Motor neuron (in vitro differentiated cells): ENCODE data around the gene DNAH10. TPM values are rescaled to one million over a fixed set of nuclear protein-coding genes. Genes with fewer than 3 reads are reported as not detected.
A peak's percentile ranks its signal among the peaks of the same experiment; 100 is the strongest.

Source experiments
- ATAC-seq, 8 experiments: fragments of 200-7000 bp; cut with Tn5 transposase; replicated peaks in 6 of 8; 2 replicates each; pipeline ENCODE4 v1.8.0; 2021; ENCODE audit warnings: mild to moderate bottlenecking in 8 of 8, moderate library complexity in 8 of 8
- H3K27ac ChIP-seq, 2 donors: fragments of 250-450 bp; sonication (Bioruptor Pico); 2 replicates each; pipeline ENCODE4 v1.9.0; 2021; ENCODE audit warnings: antibody characterized with exemption in 2 of 2, mild to moderate bottlenecking in 2 of 2, moderate library complexity in 1 of 2
- H3K4me1 ChIP-seq, 2 donors: fragments of 250-450 bp; sonication (Bioruptor Pico); replicated peaks in 1 of 2; 2 replicates each; pipeline ENCODE4 v1.6.1; 2021; ENCODE audit warnings: antibody characterized with exemption in 2 of 2, mild to moderate bottlenecking in 2 of 2, moderate library complexity in 1 of 2
- H3K4me3 ChIP-seq, 5 donors: fragments of 250-450 bp; sonication (Bioruptor Pico); 2 replicates each; pipeline ENCODE4 v1.9.0; 2021; ENCODE audit warnings: antibody characterized with exemption in 5 of 5, mild to moderate bottlenecking in 5 of 5, moderate library complexity in 4 of 5
- WGBS, 10 experiments: fragments of 450-650 bp; shearing (Covaris generic); methylation state at CpG; one replicate each; pipeline ENCODE4 v1.0.0; 2022; 5-methylcytosine and 5-hydroxymethylcytosine counted together
- in situ Hi-C, 9 experiments: fragments of 400-800 bp; cut with MboI; loops; one replicate each; pipeline ENCODE4 v1.15.0; 2021; ENCODE audit warnings: low sequenced_read_pairs in 9 of 9, low pct_unique_long_range_greater_than_20kb in 2 of 9; ENCODE audit not compliant: unreplicated experiment in 9 of 9
- total RNA-seq, 8 experiments: library from RNA; unstranded; fragments of 300-600 nt; gene quantifications; 2 replicates each; pipeline versions ENCODE4 v1.2.3 to v1.2.4, GENCODE V29; 2022

Gene DNAH10
- total RNA-seq, 8 experiments from 2014 or later = 0.67 to 153 (median 2.2) TPM

DNA sequence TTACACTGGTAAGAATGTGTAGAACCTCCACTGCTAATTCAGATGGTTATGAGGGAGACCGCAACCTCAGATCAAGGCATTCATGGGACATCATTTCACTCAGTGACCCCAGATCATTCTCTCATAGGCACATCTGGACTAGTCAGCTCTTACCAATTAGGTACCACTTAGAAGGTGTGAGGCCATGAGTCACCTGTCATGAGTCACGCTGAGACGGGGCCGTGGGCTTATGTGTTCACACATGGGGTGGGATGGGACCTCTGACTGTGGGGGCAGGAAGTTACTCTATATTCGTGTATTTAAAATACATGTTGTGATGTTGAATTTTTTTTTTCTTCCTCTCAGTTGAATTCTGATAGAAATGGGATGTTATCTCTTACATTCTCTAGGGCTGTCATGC, 154.6 kb downstream of the DNAH10 start:
- in situ Hi-C loops = no loop called here
- peak in 5 of 8 experiments; percentile 28 to 87 (median 75) for ATAC-seq

DNA sequence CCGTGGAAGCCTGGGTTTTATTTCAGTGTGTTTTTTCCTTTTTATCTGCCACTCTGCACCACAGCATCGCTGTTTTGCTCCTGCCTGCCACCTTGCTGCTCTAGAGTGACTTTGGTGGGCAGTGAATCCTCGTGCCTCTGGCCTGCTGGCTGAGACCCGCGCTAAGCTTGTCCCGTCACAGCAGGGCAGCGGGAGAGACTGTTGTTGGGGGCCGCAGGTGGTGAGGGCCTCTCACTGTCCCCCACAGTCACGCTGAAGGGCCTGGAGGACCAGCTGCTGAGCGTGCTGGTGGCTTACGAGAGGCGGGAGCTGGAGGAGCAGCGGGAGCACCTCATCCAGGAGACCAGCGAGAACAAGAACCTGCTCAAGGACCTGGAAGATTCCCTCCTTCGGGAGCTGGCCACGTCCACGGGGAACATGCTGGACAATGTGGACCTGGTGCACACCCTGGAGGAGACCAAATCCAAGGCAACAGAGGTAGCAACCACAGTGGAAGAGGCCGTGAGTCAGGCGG, 155.3 kb downstream of the DNAH10 start:
- WGBS, 10 experiments = 82 to 93% (median 89%) methylated on average over 2 to 9 of the region's 19 CpGs; no CpG with 5 or more reads in 4 of the 10 experiments
- in situ Hi-C loops = no loop called here

More for the DNA sequence above, 154.6 kb downstream of the DNAH10 start:
- H3K4me3 ChIP-seq = no peak overlapping the region
- 26 to 86% (median 60%) methylated on average over 1 to 3 of the region's 5 CpGs; no CpG with 5 or more reads in 5 of the 10 experiments for WGBS, 10 experiments
- H3K4me1 ChIP-seq = peaks cover 0 to 7% of the 10 kb centered on the region in 2 donors
- no peak overlapping the region for H3K27ac ChIP-seq

DNA sequence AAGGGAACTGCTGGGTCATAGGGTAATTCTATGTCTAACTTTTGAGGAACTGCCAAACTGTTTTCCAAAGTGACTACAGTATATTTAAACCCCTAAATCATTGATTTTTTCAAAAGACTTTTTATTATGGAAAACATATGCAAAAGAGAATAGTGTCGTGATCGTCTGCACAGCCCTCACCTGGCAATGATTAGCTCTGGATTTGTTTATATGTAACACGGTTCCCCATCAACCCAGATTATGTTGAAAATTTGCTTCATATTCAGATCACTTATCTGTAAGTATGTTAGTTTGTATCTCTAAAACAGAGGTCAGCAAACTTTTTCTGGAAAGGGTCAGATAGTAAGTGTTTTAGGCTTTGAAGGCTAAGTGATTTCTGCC, 157.9 kb downstream of the DNAH10 start:
- ATAC-seq = peak in 1 of 8 experiments; percentile 14
- Histone ChIP-seq H3K27ac (no peak overlapping the region), H3K4me3 (no peak overlapping the region), H3K4me1 (peaks cover 0 to 2% of the 10 kb centered on the region in 2 donors)
- in situ Hi-C loops = no loop called here
- WGBS, 10 experiments = 33 to 73% (median 54%) methylated on average over 3 of the region's 3 CpGs; no CpG with 5 or more reads in 4 of the 10 experiments

More for the DNA sequence above, 155.3 kb downstream of the DNAH10 start:
- H3K27ac ChIP-seq = no peak overlapping the region
- peaks cover 0 to 7% of the 10 kb centered on the region in 2 donors for H3K4me1 ChIP-seq
- H3K4me3 ChIP-seq = no peak overlapping the region
- ATAC-seq = no peak

DNA sequence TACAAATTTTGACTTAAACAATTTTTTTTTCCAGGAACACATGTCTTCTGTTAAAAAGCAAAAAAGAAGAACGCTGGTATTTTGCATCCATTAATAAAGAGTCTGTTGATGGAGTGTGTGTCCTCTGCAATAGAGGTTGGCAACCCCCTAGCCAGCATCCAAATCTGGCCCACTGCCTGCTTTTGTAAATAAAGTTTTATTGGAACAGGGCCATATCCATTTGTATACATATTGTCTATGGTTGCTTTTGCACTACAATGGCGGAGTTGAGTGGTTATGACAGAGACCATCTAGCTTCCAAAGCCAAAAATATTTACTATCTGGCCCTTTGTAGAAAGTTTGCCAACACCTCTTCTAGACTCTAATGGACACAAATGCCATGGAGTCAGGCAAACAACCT, 160.9 kb downstream of the DNAH10 start:
- no peak for ATAC-seq
- Histone ChIP-seq H3K27ac (no peak overlapping the region), H3K4me3 (no peak overlapping the region), H3K4me1 (no peaks in the 10 kb centered on the region)
- 43 to 100% (median 74%) methylated on average over 1 to 2 of the region's 2 CpGs; no CpG with 5 or more reads in 3 of the 10 experiments for WGBS, 10 experiments
- in situ Hi-C loops = no loop called here

DNA sequence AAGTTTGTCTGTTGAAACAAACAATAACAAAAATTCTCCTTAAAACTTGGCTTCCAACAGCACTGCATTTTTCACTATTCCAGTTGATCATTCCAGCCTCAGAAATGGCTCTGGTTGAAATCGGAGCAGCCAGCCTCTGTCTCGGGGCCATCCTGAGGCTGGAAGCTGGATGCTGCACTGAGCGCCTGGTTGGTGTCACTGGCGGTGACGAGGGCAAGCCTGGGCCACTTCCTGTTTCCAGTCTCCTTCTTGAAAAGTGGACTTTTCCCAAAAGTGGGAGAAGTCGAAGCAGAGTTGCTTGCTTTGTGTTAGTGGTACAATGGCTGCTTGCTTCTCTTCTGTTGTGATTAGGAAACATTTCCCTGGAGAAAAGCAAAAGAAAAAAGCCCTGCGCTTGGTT, 161.8 kb downstream of the DNAH10 start:
- in situ Hi-C loops = no loop called here
- Histone ChIP-seq H3K4me3 (no peak overlapping the region), H3K4me1 (no peaks in the 10 kb centered on the region), H3K27ac (no peak overlapping the region)
- 92 to 100% (median 94%) methylated on average over 1 to 6 of the region's 7 CpGs; no CpG with 5 or more reads in 5 of the 10 experiments for WGBS, 10 experiments
- no peak for ATAC-seq

DNA sequence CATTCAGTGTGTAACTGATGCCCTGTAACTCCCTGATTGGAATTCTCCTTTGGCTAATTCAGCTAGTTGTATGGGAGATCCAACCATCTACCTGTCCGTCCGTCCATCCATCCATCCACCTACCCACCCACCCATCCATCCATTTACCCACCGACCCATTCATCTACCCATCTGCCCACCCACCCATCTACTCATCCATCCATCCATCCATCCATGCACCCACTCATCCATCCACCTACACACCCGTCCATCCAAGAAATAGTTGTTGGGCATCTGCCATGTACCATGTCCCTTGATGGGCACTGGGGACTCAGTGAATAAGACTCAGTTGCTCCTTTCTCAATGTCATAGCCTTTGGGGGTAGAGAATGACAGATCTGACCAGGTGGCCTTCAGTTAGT, 162.4 kb downstream of the DNAH10 start:
- in situ Hi-C loops = no loop called here
- no peak for ATAC-seq
- WGBS, 10 experiments = 100% methylated on average over 1 to 2 of the region's 4 CpGs; no CpG with 5 or more reads in 6 of the 10 experiments
- no peak overlapping the region for H3K27ac ChIP-seq
- H3K4me3 ChIP-seq = no peak overlapping the region
- no peaks in the 10 kb centered on the region for H3K4me1 ChIP-seq

DNA sequence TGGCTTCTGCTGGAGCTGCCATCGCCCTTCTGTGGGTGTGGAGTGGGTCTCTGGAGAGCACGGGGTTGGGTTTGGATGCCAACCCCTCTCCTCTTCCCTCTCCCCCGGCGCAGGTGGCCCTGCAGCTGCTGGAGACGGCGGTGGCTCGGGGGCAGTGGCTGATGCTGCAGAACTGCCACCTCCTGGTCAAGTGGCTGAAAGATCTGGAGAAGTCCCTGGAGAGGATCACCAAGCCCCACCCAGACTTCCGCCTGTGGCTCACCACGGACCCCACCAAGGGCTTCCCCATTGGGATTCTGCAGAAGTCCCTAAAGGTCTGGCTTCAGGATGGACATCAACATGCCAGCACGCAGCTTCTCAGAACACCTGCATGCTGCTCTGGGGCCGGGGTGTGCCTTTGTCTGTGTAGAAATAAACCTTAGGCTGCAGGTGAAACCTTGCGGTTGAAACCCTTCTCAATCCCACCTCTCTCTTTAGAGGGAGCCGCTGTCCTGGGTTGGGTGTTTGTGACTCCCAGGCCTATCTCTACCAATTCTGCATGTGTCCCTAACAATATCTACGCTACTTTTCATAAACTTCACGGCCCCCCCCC, 166.3 kb downstream of the DNAH10 start:
- no peak overlapping the region for H3K27ac ChIP-seq
- WGBS, 10 experiments = 67 to 100% (median 82%) methylated on average over 1 to 7 of the region's 15 CpGs; no CpG with 5 or more reads in 4 of the 10 experiments
- H3K4me3 ChIP-seq = no peak overlapping the region
- ATAC-seq = no peak
- in situ Hi-C loops = no loop called here
- no peaks in the 10 kb centered on the region for H3K4me1 ChIP-seq

DNA sequence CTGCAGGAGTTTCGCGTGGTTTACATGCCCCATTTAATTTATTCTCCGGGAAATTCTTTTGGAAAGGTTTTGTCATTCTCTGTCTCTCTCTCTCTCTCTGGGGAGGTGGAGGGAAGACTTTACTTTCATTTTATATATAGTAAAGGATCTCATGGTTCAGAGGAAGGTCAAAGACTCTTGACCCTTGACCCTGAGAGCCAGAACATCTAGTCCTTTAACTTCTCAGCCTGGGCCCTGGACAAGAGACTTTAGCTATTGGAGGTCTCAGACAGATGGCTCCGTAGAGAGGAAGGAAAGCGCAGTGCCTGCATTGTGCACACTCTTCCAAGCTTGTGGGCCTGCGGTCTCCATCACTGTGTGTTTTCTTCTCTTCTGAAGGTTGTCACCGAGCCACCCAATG, 166.8 kb downstream of the DNAH10 start:
- Histone ChIP-seq H3K27ac (no peak overlapping the region), H3K4me1 (no peaks in the 10 kb centered on the region), H3K4me3 (no peak overlapping the region)
- WGBS, 10 experiments = 33 to 100% (median 92%) methylated on average over 1 to 7 of the region's 7 CpGs; no CpG with 5 or more reads in 1 of the 10 experiments
- in situ Hi-C loops = no loop called here
- ATAC-seq = no peak

DNA sequence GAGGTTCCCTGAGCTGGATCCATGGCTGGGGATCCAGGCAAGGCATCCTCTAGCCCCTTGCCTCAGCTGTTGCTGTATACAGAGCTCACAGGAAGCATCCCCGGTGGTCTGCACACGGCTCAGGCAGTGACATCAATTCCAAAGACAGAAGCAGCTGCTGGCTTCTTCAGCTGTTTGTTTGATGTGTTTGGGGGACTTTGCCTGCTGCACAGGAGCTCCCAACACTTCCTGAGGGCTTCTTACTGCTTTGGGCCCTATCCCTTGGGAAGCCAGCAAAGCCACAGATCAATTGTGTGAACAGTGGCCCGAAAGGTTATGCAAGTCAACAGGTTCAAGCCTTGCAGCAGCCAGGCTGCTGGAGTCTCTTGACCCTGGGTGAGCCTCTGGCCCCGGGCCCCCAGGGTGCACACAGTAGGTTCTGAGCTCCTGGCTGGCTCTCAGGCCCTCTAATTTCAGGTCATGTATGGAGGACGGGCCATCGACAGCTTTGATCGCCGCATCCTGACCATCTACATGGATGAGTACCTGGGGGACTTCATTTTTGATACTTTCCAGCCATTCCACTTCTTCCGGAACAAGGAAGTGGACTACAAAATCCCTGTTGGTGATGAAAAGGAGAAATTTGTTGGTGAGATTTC, 168.0 kb downstream of the DNAH10 start:
- in situ Hi-C loops = no loop called here
- Histone ChIP-seq H3K4me3 (no peak overlapping the region), H3K4me1 (no peaks in the 10 kb centered on the region), H3K27ac (no peak overlapping the region)
- WGBS, 10 experiments = 40 to 100% (median 96%) methylated on average over 1 to 5 of the region's 9 CpGs; no CpG with 5 or more reads in 1 of the 10 experiments
- ATAC-seq = no peak

DNA sequence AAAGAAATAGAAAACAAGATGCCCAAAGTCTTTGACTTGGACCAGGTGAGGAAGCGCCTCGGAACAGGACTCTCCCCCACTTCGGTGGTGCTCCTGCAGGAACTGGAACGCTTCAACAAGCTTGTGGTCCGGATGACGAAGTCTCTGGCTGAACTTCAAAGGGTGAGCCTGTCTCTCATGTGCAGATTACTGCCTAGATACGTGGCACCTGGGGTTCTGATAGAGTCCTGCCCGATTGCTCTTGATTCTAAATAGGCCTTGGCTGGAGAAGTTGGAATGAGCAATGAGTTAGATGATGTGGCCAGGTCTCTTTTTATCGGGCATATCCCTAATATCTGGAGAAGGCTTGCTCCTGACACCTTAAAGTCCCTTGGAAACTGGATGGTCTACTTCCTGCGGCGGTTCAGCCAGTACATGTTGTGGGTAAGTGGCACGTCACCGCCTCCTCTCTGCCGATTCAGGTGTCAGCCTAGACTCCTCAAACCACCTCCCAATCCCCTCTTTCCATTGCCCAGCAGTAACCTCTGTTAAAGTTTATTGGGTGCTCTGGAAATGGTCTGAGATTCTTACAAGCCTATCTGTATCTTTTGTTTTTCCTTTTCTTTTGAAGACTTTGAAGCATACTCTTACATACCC, 169.7 kb downstream of the DNAH10 start:
- in situ Hi-C loops = no loop called here
- ATAC-seq = no peak
- Histone ChIP-seq H3K4me3 (no peak overlapping the region), H3K27ac (no peak overlapping the region), H3K4me1 (no peaks in the 10 kb centered on the region)
- 60 to 97% (median 86%) methylated on average over 1 to 10 of the region's 14 CpGs; no CpG with 5 or more reads in 1 of the 10 experiments for WGBS, 10 experiments

DNA sequence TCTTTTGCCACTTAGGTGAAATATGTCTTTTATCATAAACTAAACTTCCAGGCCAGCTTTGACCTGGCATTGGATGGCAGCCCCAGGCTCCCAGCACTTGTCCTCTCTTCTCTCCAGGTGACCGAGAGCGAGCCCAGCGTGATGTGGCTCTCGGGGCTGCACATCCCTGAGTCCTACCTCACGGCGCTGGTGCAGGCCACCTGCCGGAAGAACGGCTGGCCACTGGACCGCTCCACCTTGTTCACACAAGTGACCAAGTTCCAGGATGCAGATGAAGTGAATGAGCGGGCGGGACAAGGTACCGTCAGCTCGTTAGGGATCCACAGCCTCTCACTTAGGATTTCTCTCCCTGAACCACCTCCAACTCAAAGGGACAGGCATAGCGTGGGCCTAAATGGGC, 171.1 kb downstream of the DNAH10 start:
- in situ Hi-C loops = no loop called here
- Histone ChIP-seq H3K4me1 (no peaks in the 10 kb centered on the region), H3K4me3 (no peak overlapping the region), H3K27ac (no peak overlapping the region)
- ATAC-seq = no peak
- 69 to 100% (median 92%) methylated on average over 1 to 9 of the region's 14 CpGs; no CpG with 5 or more reads in 5 of the 10 experiments for WGBS, 10 experiments

DNA sequence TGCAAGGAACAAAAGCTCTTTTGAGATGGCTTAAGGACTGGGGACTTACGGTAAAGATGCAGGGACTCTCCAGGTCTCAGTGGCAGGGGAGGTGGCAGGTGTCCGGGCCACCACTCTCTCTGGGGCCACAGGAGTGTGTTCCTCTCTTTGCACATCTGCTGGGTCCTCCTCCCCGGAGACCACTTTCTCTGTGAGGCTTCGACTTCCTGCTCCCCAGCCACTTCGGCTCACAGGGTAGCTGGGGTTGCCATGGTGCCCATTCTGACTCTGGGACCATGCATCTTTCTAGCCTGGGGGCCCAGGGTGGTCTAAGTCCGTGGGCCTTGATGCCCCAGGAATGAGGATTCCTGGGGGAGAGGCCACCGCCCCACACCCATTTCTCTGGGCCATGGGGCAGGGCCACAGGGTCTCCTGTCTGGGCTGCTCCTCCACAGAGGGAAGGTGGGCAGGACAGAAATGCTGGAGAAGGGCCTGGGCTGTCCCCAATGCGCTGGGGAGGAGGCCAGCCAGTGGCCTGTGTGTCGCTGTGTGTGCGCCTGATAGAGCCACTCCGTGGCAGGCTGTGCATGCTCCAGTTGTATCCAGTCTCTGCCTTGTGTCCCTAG, 172.0 kb downstream of the DNAH10 start:
- in situ Hi-C loops = no loop called here
- peak in 1 of 8 experiments; percentile 23 for ATAC-seq
- H3K4me3 ChIP-seq = no peak overlapping the region
- H3K4me1 ChIP-seq = no peaks in the 10 kb centered on the region
- WGBS, 10 experiments = 83 to 100% (median 93%) methylated on average over 1 to 4 of the region's 11 CpGs; no CpG with 5 or more reads in 6 of the 10 experiments
- no peak overlapping the region for H3K27ac ChIP-seq

DNA sequence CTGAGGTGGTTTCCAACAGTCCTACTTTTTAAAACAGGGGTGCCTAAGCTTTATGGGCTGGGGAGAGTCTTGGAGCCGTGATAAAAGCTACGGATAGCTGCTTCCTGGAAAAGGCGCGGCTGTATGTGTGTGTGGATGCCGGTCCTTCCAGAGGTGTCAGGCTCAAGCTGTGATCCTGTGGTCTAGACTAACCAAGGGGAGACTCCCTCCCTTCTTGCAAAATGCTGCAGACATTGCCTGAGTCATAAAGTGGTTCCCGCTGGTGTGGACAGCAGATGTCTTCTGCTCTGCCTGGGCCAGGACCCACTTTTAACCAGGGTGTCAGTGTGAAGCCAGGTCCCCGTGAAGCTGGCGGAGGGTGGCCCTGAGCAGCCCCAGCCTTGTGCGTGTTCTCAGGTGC, 172.7 kb downstream of the DNAH10 start:
- in situ Hi-C loops = no loop called here
- no peaks in the 10 kb centered on the region for H3K4me1 ChIP-seq
- no peak overlapping the region for H3K4me3 ChIP-seq
- WGBS, 10 experiments = 20 to 95% (median 81%) methylated on average over 1 to 4 of the region's 9 CpGs; no CpG with 5 or more reads in 4 of the 10 experiments
- peak in 3 of 8 experiments; percentile 16 to 99 (median 95) for ATAC-seq
- H3K27ac ChIP-seq = no peak overlapping the region
